HG03097 (cell line): ENCODE measurements around the gene RFLNA.

Experiments
- ATAC-seq: cut with Tn5 transposase; IDR thresholded peaks from one replicate; pipeline ENCODE4 v1.9.1; 2021; ENCODE audit not compliant: unreplicated experiment, low FRiP score

RFLNA gene

DNA sequence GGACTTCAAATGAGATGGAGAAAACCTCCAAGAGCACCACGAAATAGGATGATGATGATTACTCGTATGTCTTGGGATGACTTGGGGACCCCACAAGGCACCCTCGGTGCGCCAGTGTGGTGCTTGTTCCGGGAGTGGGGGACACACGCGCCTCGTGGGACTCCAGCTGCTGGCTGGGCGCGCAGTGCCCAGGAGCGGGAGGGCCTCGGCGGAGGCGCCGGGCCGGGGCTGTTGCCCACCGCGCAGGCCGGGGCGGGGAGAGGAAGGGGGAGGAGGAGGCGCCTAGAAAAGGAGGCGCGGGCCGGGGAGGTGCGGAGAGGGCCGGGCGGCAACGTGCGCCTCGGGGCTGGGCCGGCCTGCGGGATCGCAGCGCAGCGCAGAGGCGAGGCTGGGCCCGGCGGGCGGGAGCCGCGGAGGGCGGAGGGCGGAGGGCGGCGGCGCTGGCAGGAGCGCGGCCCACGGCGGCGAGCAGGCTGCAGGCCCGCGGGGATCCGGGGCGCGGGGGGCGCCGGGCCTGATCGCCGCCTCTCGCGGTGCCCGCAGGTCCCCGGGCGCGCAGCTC lies at the start of gene RFLNA:
RFLNA (plus strand) TSS at position 314 of the 562 bp plus-strand sequence. CDS start 337 bp downstream, outside the sequence.
- ATAC-seq, result no peak

DNA sequence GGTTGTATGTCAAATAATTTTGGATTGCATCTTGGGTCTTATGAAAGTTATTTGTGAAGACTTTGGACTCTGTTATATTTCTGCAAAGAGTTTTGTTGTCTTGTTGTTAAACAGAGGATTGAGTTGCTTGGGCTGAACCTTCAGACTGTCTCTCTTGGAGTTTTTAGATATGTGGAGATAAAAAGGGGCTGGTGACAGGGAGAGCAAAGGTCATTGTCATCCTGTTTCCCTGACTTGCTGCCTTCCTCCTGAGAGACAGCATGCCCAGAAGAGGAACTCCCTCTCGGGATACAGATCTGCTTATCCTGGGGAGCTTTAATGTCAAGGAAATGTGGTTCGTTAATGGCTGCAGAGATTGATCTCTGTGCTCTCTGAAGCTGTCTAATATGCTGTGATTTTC lies 47.6 kb upstream of the RFLNA start:
- no peak for ATAC-seq

- no peak for ATAC-seq
Observed at GRCh38 chr12:124248941-124249825, 45.7 kb upstream of the RFLNA start.

DNA sequence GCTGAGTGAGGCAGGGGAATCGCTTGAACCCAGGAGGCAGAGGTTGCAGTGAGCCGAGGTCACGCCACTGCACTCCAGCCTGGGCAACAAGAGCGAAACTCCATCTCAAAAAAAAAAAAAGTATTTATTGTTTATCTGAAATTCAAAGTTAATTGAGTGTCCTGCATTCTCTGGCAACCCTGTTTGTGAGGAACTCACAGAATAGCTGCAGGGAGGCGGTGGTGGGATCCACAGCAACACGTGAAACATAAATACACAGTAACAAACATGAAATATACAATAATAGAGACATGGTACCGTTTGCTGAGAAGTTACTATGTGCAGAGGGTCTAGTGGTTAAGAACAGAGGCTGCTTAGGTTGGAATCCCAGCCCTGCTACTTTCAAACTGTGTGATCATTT lies 43.7 kb upstream of the RFLNA start:
- no peak for ATAC-seq

GRCh38 chr12:124252964-124253363 lies 41.9 kb upstream of the RFLNA start:
- ATAC-seq, result no peak

- no peak for ATAC-seq
Observed at GRCh38 chr12:124254126-124254525, 40.8 kb upstream of the RFLNA start.

- no peak for ATAC-seq
Observed at GRCh38 chr12:124259154-124260066, 35.5 kb upstream of the RFLNA start.

DNA sequence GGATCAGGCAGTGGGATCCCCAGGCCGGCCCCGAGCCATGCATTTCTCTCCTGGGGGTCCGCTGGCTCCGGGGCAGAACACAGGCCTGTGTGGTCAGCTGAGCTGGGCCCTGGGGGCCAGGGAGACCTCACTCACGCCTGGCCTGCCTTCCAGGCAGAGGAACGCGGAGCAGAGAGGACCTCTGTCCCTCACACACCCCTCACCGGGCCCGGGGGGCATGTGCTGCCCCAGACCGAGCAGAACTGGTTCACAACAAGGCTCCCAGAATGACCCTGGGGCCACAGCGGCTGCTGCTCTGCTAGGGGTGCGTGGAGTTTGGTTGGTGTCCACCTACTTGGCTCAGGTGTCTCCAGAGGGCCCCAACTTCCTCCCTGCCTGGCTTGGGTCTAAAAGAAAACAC lies 33.0 kb upstream of the RFLNA start:
- no peak for ATAC-seq

DNA sequence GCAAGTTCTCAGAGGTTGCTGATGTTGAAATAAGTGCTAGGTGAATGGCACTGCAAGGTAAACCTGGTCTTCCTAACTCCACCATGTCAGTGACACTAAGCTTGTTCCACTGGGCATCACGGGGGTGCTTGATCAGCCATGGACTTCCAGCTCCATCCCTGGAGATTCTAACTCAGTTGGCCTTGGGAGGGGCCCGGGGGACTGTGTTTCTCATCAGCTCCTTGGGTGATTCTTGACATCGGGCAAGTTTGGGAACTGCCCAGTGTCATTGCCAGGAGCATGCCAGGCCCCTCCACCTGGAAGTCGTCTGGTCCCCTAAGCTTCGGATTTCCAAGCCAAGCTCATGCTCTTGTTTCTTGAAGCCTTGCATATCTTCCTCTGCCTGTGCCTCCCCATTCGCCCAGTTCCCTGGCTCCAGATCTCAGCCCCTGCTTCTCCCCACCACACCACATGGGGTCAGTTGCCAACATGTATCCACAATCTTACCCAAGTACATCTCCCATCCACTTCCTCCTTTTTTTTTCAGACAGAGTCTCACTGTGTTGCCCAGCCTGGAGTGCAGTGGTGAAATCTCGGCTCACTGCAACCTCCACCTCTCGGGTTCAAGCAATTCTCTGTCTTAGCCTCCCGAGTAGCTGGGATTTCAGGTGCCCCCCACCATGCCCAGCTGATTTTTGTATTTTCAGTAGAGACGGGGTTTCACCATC lies 30.7 kb upstream of the RFLNA start:
- ATAC-seq, result no peak

DNA sequence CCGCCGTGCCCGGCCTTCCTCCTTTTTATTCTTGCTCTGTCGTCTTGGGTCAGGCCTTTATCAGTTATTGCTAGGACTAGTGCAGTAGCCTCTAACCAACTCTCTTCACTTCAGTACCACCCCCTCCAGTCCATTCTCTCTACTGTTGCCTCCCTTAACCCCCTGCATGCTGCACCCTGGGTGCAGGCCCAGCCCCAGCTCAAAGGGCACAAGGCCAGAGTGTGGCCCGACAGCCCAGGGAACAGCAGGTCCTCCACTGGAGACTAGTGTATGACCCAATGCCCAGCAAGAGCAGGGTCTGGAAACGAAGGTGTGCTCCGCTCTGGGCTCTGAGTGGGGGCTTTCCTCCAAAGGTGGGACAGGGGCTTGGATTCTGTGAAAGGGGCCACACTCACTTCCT lies 30.0 kb upstream of the RFLNA start:
- no peak for ATAC-seq

DNA sequence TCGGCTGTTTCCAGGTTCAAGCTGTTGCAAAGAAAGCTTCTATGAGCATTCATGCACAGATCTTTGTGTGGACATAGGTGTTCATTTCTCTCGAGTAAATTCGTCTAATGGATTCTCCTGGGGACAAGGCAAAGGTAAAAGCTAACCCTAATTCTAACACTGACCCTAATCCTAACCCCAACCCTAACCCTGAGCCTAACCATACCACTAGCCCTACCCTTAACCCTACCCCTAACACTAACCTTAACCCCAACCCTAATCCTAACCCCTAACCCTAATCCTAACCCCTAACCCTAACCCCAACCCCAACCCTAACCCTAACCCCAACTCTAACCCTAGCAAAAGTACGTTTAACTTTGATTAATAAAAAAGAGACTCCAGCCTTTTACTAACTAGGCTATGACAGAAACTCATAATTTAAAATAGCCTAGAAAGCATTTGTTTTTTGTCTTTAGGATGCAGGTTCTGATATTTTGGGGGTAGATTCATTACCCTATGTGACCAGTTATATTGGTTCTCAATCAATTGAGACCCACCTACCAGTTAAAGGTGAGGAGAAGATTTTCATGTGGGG lies 27.6 kb upstream of the RFLNA start:
- ATAC-seq, result no peak

DNA sequence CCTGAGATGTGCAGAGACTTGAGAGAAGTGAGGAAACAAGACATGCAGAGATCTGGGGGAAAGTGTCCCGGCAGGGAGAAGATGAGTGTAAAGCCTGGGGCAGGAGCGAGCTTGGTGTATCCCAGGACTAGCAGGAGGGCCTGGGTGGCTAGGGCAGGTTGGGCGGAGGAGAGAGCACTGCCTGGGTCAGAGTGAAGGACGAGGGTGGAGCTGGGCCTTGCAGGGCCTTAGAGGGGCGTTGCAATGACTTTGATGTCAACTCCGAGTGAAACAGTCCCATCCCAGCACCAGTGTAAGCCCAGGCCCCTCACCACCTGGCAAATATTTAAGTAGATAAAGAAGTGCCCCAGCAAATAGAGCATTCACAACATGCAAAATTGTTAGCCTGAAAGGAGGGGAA lies 24.2 kb upstream of the RFLNA start:
- no peak for ATAC-seq

GRCh38 chr12:124273630-124274029 lies 21.3 kb upstream of the RFLNA start:
- no peak for ATAC-seq

DNA sequence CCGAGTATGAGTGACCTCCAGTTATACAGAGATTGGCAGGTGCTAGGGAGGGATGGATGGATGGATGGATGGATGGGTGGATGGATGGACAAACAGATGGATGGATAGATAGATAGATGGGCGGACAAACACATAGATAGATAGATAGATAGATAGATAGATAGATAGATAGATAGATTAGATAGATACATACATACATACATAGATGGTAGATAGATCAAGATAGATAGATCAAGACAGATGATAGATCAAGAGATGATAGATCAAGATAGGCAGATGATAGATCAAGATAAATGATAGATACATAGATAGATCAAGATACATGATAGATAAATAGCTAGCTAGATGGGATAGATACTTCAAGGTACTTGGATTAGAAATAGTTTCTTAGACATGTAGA lies 18.6 kb upstream of the RFLNA start:
- ATAC-seq, result no peak

DNA sequence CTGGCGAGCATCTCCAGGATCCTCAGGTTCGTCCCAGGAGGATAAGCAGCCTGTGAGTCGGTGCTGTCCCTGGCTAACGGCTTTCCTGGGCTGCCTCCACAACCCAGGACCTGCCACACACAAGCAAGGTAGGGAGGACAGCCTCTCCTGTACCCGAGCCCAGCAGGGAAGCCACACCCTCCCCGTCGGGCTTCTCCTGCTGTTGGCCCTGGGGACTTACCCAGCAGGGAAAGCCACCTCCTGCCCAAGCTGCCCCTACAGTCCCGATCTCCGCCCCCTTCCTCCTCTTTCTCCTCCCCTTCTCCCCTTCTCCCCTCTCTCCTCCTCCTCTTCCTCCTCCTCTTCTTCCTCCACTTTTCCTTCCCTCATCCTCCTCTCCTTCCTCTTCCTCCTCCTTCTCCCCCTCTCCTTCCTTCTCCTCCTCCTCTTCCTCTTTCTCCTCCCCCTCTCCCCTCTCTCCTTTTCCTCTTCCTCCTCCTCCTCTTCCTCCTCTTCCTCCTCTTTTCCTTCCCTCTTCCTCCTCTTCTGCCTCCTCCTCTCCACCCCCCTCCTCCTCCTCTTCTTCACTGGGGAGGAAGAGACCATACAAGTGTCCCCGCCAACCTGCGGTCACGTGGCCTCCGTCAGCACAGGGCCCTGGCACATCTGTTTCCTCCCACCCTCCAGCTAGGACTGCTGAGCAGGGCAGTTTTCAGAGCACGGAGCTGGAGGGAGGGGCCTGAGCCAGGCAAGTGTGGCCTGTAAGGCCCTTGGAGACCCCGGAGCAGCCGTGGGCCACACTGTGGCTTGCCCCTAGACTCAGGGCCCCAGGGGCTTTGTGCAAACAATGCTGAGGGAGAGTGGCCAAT lies 17.3 kb upstream of the RFLNA start:
- no peak for ATAC-seq

GRCh38 chr12:124278389-124279101 lies 16.3 kb upstream of the RFLNA start:
- ATAC-seq, result no peak

DNA sequence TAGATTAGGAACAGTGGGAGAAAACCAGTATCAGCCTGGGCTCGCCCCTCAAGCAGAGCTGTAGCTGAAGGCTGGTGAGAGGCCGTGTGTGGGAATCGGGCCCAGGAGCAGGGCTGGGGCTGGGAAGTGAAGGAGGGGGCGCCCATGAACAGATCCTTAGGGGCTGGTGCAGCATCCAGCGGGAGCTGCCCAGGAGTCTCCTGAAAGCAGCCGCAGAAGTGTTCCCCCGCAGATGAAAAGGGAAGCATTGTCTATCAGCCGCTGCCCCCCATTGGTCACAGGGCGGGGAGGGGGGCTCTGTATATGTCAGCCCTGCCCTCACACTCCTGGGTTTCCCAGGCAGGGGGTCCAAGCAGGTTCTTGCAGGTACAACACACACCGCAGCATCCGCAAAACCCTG lies 15.6 kb upstream of the RFLNA start:
- ATAC-seq, result no peak

- ATAC-seq, result no peak
Observed at GRCh38 chr12:124279846-124280360, 15.0 kb upstream of the RFLNA start.
